Ovary (tissue), 3 donors: ENCODE data around the gene INSYN2A.

Experiments
- CTCF ChIP-seq, 3 donors: fragments of 450-650 bp in 2 of 3; fragments of 200-600 bp in 1 of 3; IDR thresholded peaks; one replicate each; pipeline versions ENCODE4 v1.5.1 to v1.8.0; 2016 to 2022; ENCODE audit warnings: antibody characterized with exemption in 3 of 3, mild to moderate bottlenecking in 1 of 3
- POLR2A ChIP-seq: fragments of 450-650 bp; IDR thresholded peaks from one replicate; pipeline ENCODE4 v1.6.1; 2017; ENCODE audit warnings: antibody characterized with exemption, mild to moderate bottlenecking, moderate library complexity
- donor health status: DM: no; HTN: no; CAD: no.

GRCh38 chr10:127242914-127243313 is 46.5 kb upstream of the INSYN2A start:
- TF ChIP-seq POLR2A (no peak), CTCF (IDR thresholded peaks at IDR 0.05) (no peak)
